ENCODE measurements around the gene NPW.

DNA sequence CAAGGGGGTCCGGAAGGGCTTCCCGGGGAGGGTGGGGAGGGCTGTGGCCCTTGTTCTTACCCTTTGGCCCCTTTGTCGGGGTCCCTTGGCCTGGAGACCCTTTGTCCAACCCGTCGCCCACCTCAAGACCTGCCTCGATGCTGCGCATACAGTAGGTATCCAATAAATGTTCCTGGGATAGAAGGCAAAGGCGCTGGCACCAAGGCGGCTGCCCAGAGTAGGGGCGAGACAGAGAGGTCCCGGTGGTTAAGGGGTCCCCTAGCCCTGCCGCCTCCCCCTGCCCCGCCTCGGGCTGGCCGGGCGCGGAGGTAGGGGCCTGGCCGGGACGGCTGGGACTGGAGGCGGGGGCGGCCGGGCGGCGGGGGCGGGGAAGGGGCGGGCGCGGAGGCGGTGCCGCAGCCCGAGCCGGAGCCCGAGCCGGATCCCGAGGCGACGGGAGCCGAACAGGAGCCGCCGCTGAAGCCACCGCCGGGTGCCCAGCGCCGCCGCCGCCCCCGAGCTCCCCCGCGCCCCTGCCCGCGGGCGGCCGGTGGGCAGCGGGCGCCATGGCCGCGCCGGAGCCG is 7.0 kb downstream of the NPW start, which contains the start of gene NHERF2:
- TF ChIP-seq FOXA1 (IDR thresholded peaks at IDR 0.05) (no peak), BHLHE40 (IDR thresholded peaks at IDR 0.05; ENCODE audit: borderline replicate concordance) (no peak), TARDBP (IDR thresholded peaks at IDR 0.05) (no peak), ELF4 (IDR thresholded peaks at IDR 0.05) (no peak), CTBP1 (IDR thresholded peaks at IDR 0.05; ENCODE audit: borderline replicate concordance) (no peak), FOXM1 (IDR thresholded peaks at IDR 0.05; ENCODE audit: borderline replicate concordance) (no peak), SP1 (IDR thresholded peaks at IDR 0.05) (no peak), L3MBTL2 (conservative IDR thresholded peaks at IDR 0.05) (no peak), NFRKB (IDR thresholded peaks at IDR 0.05) (no peak), ZNF384 (IDR thresholded peaks at IDR 0.05) (no peak), FOXK2 (IDR thresholded peaks at IDR 0.05) (no peak)

Data from HEK293T (cell line).